A172 (cell line): ENCODE measurements around the gene PRDM16. TPM values are rescaled to one million over a fixed set of nuclear protein-coding genes. Genes with fewer than 3 reads are reported as not detected.

ENCODE experiments used
- DNase-seq: peaks from one replicate; pipeline ENCODE4 v3.0.0-alpha.2; 2015; ENCODE audit warnings: low spot score
- total RNA-seq: library from RNA; depleted of rRNA; stranded (reverse); fragments of >200 nt; shearing (Covaris generic); gene quantifications from 2 replicates; pipeline ENCODE4 v1.2.3, GENCODE V29; 2014

The PRDM16 gene
- total RNA-seq, 1 experiment from 2014 or later, result 0.84 TPM

GRCh38 chr1:3261007-3261968 is 192.3 kb downstream of the PRDM16 start:
- no peak for DNase-seq

DNA sequence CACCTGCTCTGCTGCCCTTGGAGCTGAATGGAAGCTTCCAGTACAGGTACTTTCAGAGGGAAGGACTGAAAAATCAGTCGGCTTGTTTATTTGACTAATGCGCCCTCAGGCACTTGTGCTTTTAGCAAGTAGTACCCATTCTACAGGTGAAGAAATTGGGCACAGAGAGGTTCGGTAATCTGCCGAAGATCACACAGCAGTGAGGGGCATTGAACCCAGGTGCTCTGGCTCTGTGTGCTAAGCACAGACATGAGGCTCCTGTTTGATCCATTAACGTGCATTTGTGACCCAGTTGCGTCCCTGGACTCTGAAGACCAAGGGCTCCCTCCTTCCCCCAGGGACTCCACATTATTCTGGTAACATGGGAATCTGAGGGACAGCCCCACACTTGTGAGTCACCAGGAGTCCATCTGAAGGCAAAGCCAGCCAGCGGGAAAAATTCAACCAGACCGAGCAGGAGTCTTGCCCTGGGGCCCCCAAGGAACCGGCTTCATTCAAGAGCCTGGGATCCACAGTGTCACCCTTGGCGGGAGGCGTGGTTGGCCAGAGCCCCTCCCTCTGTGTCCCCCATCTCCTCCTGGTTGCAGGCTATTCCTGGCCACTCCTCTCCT is 193.1 kb downstream of the PRDM16 start:
- peak; percentile 22 for DNase-seq

DNA sequence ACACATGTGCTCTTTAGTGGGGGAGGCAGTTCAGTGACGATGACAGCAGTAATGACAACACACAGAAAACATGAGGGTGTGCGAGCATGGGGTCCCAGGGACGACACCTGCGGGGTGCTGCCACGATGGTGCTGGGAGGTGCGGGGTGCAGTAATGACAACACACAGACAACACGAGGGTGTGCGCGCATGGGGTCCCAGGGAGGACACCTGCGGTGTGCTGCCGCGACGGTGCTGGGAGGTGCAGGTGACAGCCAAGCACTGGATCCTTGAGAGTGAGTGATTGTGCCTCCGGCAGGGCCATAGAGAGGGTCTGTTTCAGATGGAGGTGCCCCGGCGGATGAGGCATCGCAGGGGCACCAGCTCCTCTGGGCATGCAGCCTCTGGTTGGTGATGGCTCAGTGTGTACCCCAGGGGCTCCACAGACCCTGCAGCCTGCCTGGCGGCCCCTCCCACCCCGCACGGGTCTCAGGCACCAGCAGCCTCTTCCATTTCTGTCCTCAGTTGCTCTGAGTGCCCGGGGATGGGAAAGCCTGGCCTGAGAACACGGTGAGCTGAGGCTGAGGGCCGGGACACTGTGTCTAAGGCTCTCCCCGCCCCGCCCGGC is 193.8 kb downstream of the PRDM16 start:
- DNase-seq, result no peak

DNA sequence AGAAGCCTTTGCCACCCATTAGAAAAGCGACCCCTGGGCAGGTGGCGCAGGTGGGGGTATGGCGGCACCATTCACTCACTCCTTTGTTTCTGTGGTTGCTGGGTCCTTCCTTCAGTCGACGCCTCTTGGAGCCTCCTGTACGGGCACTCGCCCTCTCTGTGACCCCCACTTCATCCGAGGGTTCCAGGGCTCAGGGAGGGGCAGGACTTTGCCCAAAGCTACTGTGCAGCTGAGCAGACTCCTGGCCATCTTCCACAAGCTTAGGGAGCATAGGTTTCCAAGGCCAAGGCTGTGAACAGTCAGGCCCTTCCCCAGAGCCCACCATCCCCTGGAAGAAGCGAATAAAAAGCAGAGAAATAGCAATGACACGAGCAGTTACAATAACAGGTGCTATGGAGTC is 194.8 kb downstream of the PRDM16 start:
- no peak for DNase-seq

- DNase-seq, result no peak
These were observed 195.5 kb downstream of the PRDM16 start for GRCh38 chr1:3264456-3264855.

- no peak for DNase-seq
These were observed 197.1 kb downstream of the PRDM16 start for GRCh38 chr1:3265835-3266805.

GRCh38 chr1:3266870-3267549 is 198.0 kb downstream of the PRDM16 start:
- no peak for DNase-seq

DNA sequence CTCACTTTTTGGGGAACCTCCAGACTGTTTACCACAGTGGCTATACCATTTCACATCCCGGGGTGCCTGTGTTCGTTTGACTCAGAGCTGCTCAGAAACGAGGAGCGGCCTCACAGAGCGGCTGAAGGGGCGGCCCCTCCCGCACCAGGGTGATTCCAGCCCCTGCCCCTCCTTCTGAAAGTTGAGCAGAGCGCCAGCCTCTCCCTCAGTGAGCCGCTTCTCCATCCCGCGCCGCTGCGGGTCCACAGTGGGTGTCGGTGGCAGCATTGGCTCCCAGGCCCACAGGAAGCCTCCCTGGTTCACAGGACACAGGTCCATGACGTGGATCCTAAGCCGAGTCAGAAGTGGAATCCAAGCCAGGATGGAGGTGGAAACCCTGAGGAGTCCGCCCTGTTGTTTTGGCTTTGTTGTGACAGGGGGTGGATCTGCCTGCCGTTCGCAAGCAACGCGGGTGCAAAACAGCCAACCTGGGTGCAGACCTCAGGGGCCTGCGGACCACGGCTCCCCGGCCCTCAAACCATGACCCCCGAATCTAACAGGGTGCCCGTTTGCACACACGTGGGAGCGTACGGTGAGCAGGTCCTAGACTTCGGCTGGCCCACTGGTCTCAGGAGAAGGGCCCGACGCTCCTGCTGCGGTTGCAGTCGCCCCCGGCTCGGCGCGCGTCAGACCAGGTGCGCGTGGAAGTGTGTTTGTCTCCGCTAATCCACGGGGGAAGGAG is 198.7 kb downstream of the PRDM16 start:
- no peak for DNase-seq

GRCh38 chr1:3268281-3268680 is 199.3 kb downstream of the PRDM16 start:
- no peak for DNase-seq

DNA sequence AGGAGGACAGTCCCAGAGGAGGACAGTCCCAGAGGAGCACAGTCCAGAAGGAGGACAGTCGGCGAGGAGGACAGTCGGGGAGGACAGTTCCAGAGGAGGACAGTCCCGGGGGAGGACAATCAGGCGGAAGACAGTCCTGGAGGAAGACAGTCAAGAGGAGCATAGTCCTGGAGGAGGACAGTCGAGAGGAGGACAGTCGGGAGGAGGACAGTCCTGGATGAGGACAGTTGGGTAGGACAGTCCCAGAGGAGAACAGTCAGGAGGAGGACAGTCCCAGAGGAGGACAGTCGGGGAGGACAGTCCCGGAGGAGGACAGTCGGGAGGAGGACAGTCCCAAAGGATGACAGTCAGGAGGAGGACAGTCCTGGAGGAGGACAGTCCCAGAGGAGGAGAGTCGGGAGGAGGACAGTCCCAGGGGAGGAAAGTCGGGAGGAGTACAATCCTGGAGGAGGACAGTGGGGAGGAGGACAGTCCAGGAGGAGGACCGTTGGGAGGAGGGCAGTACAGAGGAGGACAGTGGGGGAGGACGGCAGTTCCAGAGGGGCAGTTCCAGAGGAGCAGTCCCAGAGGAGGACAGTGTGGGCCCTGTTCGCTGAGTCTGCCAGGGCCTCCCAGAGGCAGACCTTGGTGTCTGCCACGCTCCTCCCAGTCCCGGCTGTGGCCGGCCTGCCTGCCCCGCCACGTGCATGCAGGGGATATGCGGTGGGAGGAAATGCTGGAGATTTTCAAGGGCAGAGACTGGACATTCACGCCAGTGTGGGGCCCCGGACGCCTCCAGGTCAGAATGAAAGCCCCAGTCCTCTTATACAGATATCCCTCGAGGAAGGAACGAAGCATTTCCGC is 201.6 kb downstream of the PRDM16 start:
- DNase-seq, result no peak

- DNase-seq, result no peak
These were observed 202.9 kb downstream of the PRDM16 start for GRCh38 chr1:3271866-3272265.

GRCh38 chr1:3272321-3273045 is 203.5 kb downstream of the PRDM16 start:
- no peak for DNase-seq

- DNase-seq, result no peak
These were observed 204.4 kb downstream of the PRDM16 start for GRCh38 chr1:3273447-3273846.

GRCh38 chr1:3274972-3275371 is 206.0 kb downstream of the PRDM16 start:
- no peak for DNase-seq

DNA sequence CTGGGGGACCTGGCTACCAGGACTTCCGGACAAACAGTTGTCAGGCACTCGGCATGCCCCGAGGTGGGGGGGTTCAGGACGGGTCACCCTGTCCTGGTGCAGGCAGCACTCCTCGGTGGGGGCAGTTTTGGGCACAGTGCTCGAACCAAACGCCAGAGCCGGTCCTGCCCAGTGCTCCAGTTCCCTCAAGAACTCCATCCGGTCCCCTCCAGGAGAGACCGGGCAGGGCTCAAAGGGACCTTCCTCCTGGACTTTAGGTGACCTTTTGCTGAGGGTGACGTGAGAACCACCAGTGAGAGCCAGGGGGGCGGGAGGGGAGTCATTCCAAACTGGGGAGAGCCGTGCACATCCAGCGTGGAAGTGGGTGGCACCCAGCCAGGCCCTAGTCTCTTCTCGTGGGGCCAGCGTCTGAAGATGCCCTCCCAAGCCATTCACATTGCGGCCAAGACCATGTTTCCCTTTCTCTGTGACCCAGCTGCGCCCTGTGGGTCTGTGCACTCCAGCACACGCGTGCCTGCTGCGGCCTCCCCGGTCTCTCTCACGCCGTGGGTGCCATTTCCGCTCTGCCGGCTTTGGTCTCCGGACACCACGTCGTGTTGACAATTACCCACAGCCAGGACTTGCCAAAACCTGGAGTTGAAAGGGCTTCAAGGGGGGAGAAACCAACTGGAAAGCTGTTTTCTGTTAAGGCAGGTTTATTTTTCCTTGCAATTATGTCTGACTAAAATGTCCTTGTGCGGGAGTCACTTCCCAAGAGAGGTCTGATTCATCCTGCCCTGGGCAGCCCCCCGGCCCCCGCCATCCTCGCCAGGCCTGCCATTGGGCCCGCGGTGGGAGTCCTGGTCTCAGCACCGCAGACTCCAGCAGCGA is 206.7 kb downstream of the PRDM16 start:
- DNase-seq, result no peak

- no peak for DNase-seq
These were observed 207.4 kb downstream of the PRDM16 start for GRCh38 chr1:3276341-3276800.

DNA sequence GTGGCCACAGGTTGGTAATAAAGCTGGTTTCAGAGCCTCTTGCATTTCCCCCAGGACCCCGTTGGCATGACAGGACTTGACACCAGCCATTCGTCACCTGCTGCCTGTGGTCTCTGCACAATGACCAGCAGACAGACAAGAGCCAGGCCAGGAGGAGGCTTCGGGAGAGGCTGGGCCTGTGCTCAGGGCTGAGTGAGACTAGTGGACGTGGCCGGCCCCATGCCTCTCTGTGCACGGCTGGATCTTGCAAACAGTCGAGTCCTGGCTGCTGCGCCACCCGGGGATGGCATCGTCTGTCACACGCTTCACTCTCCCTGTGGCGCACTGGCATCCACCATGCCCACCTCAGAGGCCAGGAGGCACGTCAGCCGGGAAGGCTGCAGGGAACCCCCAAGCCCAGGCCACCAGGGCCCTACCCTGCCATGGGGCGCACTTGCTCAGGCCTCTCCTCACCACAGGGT is 208.0 kb downstream of the PRDM16 start:
- no peak for DNase-seq
